GM19397 (cell line): Measurements from ENCODE around the gene ULBP2.

Experiments used
- ATAC-seq: cut with Tn5 transposase; IDR thresholded peaks from one replicate; pipeline ENCODE4 v1.9.1; 2021; ENCODE audit warnings: mild to moderate bottlenecking, moderate library complexity; ENCODE audit not compliant: unreplicated experiment

Gene ULBP2

DNA sequence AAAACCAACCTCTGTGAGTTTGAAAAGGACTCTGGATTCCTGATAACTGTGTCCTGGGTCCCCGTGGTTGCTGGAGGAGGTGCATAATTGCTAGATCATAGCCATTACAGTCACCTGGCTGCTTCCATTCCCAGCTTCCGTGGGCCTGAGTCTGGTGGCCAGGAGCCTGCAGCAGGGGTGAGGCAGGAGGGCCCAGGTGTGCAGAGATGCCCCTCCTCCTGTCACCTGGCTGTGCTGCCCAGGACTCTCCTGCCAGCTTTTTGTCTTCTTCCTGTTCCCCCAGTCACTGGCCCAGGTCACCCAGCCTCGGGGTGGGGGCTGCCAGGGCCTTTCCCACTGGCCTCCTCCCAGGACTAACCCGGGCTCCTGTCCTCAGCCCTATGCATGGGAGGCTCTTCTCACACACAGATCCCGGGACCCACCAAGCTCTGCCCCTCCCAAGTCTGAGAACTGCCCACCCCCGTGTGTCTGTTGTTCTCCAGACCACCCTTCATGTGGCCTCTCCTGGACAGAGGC lies 53.5 kb downstream of the ULBP2 start:
- no peak for ATAC-seq

- ATAC-seq, result no peak
These were observed 54.2 kb downstream of the ULBP2 start for GRCh38 chr6:149995971-149996370.
